ENCODE results near the gene TRIM50. TPM values are rescaled to one million over a fixed set of nuclear protein-coding genes. Genes with fewer than 3 reads are reported as not detected.

The TRIM50 gene
- total and polyA plus RNA-seq, 9 of the 15 experiments (the other 6 are each of a cell fraction or from before 2014, with no cell fraction given) = not detected

DNA sequence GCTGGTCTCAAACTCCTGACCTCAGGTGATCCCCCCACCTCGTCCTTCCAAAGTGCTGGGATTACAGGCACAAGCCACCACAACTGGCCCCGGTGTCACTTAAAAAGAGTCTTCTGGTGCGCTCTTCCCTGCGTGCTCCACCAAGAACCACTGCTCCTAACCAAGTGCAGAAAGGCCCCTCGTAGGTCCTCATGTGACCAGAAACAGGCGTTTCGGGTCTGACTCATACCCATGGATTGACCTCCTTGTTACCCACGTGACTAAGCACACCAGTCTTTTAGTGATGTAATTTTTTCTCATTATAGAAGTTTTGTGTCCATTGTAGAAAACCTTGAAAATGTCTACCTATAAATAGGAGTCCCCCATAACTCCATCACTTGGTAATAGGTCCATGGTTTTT is 14.0 kb upstream of the TRIM50 start (continued):
- peak; percentile 63 for TF ChIP-seq CXXC5 (CRISPR knock-in tag; IDR thresholded peaks at IDR 0.05)
- TF ChIP-seq, protein P1, sequence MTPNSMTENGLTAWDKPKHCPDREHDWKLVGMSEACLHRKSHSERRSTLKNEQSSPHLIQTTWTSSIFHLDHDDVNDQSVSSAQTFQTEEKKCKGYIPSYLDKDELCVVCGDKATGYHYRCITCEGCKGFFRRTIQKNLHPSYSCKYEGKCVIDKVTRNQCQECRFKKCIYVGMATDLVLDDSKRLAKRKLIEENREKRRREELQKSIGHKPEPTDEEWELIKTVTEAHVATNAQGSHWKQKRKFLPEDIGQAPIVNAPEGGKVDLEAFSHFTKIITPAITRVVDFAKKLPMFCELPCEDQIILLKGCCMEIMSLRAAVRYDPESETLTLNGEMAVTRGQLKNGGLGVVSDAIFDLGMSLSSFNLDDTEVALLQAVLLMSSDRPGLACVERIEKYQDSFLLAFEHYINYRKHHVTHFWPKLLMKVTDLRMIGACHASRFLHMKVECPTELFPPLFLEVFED (CRISPR knock-in tag; conservative IDR thresholded peaks at IDR 0.05) = peak; percentile 81
- no peak for TF ChIP-seq ZNF436 (CRISPR knock-in tag; IDR thresholded peaks at IDR 0.05)
- TF ChIP-seq, protein P2, sequence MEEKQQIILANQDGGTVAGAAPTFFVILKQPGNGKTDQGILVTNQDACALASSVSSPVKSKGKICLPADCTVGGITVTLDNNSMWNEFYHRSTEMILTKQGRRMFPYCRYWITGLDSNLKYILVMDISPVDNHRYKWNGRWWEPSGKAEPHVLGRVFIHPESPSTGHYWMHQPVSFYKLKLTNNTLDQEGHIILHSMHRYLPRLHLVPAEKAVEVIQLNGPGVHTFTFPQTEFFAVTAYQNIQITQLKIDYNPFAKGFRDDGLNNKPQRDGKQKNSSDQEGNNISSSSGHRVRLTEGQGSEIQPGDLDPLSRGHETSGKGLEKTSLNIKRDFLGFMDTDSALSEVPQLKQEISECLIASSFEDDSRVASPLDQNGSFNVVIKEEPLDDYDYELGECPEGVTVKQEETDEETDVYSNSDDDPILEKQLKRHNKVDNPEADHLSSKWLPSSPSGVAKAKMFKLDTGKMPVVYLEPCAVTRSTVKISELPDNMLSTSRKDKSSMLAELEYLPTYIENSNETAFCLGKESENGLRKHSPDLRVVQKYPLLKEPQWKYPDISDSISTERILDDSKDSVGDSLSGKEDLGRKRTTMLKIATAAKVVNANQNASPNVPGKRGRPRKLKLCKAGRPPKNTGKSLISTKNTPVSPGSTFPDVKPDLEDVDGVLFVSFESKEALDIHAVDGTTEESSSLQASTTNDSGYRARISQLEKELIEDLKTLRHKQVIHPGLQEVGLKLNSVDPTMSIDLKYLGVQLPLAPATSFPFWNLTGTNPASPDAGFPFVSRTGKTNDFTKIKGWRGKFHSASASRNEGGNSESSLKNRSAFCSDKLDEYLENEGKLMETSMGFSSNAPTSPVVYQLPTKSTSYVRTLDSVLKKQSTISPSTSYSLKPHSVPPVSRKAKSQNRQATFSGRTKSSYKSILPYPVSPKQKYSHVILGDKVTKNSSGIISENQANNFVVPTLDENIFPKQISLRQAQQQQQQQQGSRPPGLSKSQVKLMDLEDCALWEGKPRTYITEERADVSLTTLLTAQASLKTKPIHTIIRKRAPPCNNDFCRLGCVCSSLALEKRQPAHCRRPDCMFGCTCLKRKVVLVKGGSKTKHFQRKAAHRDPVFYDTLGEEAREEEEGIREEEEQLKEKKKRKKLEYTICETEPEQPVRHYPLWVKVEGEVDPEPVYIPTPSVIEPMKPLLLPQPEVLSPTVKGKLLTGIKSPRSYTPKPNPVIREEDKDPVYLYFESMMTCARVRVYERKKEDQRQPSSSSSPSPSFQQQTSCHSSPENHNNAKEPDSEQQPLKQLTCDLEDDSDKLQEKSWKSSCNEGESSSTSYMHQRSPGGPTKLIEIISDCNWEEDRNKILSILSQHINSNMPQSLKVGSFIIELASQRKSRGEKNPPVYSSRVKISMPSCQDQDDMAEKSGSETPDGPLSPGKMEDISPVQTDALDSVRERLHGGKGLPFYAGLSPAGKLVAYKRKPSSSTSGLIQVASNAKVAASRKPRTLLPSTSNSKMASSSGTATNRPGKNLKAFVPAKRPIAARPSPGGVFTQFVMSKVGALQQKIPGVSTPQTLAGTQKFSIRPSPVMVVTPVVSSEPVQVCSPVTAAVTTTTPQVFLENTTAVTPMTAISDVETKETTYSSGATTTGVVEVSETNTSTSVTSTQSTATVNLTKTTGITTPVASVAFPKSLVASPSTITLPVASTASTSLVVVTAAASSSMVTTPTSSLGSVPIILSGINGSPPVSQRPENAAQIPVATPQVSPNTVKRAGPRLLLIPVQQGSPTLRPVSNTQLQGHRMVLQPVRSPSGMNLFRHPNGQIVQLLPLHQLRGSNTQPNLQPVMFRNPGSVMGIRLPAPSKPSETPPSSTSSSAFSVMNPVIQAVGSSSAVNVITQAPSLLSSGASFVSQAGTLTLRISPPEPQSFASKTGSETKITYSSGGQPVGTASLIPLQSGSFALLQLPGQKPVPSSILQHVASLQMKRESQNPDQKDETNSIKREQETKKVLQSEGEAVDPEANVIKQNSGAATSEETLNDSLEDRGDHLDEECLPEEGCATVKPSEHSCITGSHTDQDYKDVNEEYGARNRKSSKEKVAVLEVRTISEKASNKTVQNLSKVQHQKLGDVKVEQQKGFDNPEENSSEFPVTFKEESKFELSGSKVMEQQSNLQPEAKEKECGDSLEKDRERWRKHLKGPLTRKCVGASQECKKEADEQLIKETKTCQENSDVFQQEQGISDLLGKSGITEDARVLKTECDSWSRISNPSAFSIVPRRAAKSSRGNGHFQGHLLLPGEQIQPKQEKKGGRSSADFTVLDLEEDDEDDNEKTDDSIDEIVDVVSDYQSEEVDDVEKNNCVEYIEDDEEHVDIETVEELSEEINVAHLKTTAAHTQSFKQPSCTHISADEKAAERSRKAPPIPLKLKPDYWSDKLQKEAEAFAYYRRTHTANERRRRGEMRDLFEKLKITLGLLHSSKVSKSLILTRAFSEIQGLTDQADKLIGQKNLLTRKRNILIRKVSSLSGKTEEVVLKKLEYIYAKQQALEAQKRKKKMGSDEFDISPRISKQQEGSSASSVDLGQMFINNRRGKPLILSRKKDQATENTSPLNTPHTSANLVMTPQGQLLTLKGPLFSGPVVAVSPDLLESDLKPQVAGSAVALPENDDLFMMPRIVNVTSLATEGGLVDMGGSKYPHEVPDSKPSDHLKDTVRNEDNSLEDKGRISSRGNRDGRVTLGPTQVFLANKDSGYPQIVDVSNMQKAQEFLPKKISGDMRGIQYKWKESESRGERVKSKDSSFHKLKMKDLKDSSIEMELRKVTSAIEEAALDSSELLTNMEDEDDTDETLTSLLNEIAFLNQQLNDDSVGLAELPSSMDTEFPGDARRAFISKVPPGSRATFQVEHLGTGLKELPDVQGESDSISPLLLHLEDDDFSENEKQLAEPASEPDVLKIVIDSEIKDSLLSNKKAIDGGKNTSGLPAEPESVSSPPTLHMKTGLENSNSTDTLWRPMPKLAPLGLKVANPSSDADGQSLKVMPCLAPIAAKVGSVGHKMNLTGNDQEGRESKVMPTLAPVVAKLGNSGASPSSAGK (IDR thresholded peaks at IDR 0.05) = peak; percentile 75
- no peak for TF ChIP-seq ERF (CRISPR knock-in tag; IDR thresholded peaks at IDR 0.05)
- 0 out of 2 replicates have a peak, but pooled peaks have one; percentile 22 for TF ChIP-seq MYC (IDR thresholded peaks at IDR 0.05; ENCODE audit: low read depth, low read length)
- no peak for TF ChIP-seq MYC (CRISPR knock-in tag; IDR thresholded peaks at IDR 0.05; ENCODE audit: borderline replicate concordance, low read depth)
- TF ChIP-seq MED1 (CRISPR knock-in tag; IDR thresholded peaks at IDR 0.05; ENCODE audit: borderline replicate concordance) = no peak
- peak; percentile 14; the same call in 1 of the 2 replicates for TF ChIP-seq OTX1 (CRISPR knock-in tag; IDR thresholded peaks at IDR 0.05)
- TF ChIP-seq POLR2G (IDR thresholded peaks at IDR 0.05; ENCODE audit: low read depth, low read length) = no peak
- TF ChIP-seq PCBP2 (IDR thresholded peaks at IDR 0.05; ENCODE audit: low read depth, low read length, poor library complexity, severe bottlenecking) = no peak
